DMS153 treated with DMSO at 0.1 percent for 48 hours (cell line): ENCODE data around the gene SPINK2.

ENCODE experiments used
- DNase-seq: peaks from one replicate; lab custom pipeline; 2025; ENCODE audit not compliant: unreplicated experiment; lab: John Stamatoyannopoulos, UW

Gene SPINK2, protein sequence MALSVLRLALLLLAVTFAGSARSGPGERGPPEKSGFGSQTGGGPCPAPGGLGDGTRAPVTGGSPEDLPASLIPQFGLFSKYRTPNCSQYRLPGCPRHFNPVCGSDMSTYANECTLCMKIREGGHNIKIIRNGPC

DNA sequence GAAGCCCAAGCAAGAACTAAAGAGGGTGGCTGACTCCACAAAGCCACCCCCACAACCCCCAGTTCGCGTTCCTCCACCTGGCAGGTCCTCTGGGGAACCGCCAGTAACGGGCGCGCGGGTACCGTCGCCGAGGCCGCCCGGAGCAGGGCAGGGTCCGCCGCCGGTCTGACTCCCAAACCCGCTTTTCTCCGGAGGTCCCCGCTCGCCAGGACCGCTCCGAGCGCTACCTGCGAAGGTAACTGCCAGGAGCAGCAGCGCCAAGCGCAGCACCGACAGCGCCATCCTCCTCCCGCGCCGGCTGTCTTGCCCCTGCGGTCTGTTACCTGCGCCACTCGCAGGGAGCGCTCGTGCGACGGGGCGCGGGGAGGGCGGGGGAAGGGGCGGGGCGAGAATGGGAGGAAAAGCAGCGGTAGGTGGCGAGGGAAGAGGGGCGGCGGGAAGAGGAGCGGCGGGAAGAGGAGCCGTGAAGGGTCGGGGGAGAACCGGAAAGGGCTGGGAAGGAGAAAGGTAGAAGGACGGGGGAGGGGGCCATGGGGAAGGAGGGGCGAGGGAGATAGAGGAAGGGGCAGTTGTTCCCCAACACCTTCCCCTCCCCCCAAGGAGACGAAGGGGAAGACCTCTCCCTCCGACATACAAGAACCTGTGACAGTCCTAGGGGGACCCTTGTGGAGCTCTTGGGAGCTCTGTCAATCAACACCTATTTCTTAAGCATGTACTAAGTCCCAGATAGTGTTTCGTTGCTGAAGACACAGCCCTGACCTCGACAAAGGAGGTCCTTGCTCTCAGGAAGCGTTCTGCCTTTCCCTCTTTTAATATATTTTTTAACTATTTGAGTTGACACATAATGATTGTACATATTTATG, at the start of gene SPINK2:
SPINK2 (minus strand) TSS at position 321 of the 863 bp plus-strand sequence; CDS start at position 282, 39 bp downstream.
- DNase-seq = peak; percentile 12

DNA sequence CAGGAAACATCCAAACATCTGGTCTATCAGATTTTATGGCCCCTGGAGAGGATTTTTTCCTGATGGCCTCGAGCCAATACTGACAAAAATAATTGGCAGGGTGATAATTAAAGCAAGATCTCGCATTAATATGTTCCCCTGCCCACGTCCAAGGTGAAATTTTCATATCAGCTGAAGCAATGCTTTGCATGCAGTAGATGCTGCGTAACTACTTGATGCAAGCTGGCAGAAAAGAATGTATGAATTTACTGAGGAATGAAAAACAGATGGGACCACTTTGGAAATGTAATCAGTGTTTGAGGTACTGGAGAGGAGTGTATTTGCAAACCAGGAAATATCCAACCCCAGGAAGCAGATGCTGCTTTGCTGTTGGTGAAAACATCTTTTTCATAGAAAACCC, 49.4 kb upstream of the SPINK2 start:
- DNase-seq = no peak

DNA sequence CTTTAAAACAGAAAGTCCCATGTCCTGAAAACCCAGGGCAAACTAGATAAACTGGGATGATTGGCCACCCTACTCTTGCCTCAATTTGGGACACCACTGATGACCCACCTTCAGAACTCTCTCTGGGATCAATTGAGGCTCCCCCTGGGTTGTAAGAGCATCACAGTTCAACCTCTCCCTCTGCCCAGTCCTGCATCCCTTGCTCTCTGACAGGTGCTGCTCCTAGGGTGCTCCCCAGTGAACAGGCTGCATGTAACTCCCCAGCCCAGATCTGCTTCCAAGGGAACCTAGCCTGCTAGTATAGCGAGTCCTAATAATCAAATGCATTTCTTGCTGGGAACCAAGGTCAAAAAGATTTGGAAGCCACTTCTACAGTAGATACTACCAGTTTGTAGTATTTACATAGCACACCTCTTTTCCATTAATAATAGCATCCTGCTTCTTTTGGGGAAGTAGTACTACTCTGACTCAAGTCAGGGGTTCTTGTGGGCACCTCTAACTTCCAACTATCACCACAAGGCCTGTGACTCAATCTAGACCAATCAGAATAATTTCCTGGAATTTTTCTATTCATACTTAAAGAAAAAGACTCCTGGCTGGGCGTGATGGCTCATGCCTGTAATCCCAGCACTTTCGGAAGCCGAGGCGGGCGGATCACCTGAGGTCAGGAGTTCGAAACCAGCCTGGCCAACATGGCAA, 42.1 kb upstream of the SPINK2 start:
- DNase-seq = no peak

DNA sequence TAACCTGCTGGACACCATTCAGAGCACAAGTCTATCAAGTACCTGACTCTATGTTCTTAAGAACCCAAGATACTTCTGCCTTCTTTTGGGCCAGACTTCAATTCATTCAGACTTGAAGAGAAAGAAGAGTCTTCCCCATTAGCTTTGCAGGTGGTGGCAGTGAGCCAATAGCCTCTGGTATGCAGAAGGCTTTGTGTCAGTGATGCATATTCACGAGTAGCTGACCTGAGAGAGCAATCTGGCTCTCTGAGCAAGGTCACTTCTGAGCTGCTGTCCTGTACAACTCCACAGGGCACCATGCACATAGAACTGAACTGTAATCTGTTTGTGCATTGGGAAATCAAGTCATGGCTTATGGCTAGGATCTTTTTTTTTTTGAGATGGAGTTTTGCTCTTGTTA, 39.9 kb upstream of the SPINK2 start:
- DNase-seq = no peak

DNA sequence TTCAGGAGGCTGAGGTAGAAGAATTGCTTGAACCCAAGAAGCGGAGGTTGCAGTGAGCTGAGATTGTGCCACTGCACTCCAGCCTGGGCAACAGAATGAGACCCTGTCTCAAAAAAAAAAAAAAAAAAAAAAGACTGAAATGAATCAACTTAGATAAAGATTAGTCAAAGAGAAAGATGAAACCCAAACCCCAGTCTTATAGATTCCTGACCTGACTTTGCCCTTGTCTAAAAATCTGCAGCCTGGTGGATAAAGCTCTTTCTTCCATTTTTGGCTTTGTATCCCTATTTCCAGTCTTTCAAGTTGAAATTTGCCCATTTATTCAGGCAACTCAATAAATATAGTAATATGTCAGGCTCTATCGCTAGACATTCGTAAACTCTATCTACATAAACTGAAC, 39.3 kb upstream of the SPINK2 start:
- DNase-seq = no peak

DNA sequence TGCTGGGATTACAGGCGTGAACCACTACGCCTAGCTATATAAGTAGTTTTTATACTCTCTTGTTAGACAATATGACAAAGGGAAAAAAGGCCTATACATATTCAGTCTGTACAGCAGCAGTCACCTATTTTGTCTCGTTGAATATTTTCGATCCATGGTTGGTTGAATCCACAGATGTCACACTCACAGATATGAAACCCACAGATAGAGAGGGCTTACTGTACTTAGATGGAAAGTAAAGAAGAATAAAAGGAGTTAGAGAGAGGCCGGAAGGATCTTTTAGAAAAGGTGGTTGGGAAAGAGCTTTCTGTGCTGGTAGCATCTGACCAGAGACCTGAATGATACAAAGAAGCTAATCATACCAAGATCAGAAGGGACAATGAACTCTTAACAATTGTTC, 38.3 kb upstream of the SPINK2 start:
- DNase-seq = no peak

DNA sequence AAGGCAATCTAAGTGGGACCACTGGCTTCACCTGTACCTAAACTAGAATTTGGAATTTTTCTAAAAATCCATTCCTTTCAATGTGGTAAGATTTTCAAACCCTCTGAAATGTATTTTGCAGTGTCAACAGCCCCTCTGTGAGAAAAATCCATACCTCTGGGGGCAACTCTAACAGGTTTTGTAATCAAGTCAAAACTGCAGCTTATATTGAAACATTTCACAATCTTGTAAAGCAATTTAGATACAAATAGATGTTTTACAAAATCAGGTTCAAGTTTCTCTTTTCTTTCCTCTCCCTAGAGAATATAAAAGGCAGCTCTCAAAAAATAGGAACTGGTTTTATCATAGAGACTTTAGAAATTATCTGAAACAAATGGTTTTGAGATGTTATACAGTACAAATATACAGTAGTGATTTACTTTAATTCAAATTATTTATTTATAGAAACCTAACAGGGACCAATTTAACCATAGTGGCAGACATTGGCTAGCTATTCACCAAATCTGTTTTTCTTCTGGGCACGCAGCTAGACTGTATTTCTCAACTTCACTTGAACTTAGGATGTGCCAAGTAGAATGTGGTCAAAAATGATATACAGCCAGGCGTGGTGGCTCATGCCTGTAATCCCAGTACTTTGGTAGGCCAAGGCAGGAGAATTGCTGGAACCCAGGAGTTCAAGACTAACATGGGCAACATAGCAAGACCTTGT, 36.3 kb upstream of the SPINK2 start:
- DNase-seq = no peak

DNA sequence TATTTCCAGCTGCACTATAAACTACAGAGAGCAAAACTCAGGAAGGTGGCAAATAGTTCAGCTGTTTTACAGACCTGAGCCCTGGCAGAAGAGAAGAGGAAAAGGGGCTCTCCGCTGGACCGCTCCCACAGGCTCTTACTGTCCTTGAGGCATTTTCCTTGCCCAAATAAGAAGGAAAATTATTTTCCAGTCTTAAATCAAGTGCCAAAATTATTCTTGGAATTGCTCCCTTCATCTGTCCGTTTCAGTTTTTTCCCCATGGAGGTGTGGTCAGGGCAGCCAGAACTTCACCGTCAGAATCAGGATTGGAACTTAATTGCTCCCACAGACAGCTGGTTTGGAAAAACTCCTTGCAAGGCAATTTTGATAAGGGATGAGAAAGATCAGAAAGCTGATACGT, 35.2 kb upstream of the SPINK2 start:
- no peak for DNase-seq

DNA sequence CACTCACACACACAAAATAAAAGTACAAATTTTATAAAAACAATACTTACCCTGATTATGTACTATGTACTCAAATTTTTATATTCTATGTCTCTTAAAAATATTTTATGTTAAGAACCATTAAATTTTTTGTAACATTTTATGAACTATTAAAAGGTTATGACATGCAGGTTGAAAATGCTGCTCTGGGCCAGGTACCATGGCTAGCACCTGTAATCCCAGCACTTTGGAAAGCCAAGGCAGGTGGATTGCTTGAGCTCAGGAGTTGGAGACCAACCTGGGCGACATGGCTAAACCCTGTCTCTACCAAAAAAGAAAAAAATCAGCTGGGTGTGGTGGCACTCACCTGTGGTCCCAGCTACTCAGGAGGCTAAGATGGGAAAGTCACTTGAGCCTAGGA, 29.4 kb upstream of the SPINK2 start:
- no peak for DNase-seq

DNA sequence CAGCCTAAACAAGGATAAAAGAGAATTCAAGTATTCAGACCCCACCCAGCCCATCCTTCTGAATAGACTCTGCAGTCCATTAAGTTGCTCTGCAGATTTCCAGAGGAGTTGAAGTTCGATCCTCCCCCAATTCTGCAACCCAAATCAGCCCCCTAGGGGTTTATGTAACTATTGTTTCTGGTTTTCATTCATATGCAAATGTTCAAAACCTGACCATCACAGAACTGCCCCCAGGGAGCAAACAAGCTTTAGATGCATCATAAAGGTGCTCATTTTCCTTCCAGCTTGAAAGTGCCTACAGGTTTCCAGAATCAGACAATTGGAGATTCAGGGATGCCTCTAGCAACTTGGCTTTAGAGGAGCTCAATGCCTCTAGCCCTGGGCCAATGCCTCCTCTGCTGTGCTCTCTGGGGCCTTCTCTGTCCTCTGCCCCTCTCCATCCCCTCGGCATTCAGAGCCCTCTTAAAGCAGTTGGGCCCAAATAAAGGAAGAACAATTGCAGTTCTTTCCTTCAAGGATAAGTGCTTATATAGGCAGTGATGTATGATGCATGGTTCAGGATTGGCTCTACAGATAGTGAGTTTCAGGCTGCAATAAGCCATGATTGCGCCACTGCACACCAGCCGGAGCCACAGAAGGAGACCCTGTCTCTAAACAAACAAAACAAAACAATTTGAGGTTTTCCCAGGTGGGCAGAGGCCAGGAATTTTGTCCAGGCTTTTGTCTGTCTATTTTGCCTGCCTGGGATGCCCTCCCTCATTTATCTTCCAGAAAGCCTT, 23.5 kb upstream of the SPINK2 start:
- DNase-seq = no peak

DNA sequence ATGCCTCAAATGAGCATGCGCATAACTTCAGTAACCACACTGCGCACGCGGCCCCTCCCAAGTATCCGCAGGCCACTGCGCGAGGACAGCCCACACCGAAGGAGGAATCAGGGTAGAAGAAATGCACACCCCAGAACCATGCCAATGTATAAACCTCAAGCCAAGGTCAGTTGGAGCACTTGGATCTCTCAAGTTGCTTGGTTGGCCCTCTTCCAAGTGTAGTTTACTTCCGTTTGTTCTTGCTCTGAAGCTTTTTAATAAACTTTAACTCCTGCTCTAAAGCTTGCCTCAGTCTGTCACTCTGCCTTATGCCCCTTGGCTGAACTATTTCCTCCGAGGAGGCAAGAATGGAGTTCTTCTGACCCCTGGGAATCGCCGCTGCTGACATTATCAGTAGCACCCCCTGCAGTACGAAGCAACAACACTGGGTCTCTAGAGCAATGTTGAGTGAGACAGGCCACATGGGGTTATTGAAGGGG, 22.0 kb upstream of the SPINK2 start:
- no peak for DNase-seq

DNA sequence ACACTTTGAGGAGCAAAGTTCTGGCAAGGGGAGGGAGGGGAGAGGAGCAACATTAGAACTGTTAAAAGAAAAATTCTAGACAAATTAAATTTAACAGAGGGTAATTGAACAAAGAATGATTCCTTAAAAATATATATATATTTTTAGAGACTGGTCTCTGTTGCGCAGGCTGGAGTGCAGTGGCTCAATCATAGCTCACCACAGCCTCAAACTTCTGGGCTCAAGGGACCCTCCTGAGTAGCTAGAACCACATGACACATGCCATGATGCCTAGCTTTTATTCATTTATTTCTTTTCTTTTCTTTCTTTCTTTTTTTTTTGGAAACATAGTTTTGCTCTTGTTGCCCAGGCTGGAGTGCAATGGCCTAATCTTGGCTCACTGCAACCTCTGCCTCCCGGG, 19.1 kb upstream of the SPINK2 start:
- no peak for DNase-seq

DNA sequence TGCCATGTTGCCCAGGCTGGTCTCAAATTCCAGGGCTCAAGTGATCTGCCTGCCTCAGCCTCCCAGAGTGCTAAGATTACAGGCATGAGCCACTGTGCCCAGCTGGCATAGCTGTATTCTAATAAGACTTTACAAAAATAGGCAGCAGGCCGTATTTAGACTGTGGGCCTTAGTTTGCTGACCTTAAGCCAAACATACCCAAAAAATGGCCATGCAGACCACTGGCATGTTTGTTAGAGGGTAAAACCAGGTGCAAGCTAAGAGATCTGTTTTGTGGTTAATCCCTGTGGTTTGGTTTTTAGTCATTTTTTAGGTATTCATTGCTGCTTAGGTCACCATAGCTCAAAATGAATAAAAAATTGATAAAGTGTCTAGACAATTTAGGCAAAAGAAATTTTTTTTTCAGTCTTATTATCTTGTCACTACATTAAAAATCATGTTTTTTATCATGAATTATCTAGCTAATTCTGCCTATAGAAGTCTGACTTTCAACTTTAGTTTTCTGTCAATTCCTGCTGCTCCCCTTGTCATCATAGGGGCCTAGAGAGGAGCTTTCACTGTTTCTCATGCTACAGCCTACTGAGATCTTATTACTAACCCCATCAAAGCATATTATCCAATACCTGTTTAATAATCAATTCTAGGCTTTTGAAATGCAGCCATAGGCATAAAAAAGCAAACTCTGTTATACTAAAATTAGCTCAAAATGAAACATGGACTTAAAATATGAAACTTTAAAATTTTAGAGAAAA, 7.5 kb upstream of the SPINK2 start:
- DNase-seq = no peak

DNA sequence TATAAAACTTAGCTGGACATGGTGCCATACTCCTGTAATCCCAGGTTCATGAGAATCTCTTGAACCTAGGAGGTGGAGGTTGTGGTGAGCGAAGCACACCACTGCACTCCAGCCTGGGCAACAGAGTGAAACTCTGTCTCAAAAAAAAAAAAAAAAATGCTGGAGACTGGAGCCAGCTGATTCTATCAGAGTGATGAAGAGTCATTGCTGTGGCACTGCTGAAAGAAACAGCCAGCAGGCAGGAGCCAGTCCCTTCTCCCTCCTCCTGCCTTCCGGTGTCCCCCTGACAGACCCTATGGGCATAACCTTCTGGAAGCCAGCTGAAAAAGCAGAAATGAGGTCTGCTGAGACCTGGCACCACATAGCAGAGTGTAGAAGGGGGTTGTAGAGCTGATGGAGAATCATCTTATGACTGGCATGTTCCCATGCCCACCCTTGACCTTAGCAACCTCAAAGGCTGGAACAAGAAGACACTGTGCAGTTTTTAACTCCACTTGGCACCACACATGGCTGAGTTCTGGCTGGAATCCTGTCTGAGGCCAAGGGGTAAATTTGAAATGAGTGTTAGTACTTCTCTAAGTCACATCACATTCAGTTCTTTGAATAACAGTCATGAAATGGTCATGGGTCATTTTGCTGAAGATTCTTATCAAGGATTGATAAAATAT, 2.6 kb upstream of the SPINK2 start:
- DNase-seq = no peak

DNA sequence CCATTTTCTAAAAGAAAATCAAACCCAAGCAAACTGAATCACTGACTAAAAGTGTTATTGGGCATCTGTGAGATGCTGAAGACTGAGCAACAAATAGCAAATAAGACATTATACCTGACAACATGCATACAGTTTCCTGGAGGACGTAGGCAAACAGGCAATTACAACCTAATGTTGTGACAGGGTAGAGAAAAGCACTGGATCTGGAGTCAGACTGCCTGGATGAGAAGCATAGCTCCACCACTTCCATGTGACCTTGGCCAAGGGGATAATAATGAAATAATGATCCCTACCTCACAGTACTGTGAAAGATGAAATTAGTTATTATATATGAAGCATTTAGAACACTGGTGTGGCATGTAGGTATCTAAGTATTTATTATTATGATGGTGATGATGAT, 2.7 kb downstream of the SPINK2 start:
- DNase-seq = no peak

DNA sequence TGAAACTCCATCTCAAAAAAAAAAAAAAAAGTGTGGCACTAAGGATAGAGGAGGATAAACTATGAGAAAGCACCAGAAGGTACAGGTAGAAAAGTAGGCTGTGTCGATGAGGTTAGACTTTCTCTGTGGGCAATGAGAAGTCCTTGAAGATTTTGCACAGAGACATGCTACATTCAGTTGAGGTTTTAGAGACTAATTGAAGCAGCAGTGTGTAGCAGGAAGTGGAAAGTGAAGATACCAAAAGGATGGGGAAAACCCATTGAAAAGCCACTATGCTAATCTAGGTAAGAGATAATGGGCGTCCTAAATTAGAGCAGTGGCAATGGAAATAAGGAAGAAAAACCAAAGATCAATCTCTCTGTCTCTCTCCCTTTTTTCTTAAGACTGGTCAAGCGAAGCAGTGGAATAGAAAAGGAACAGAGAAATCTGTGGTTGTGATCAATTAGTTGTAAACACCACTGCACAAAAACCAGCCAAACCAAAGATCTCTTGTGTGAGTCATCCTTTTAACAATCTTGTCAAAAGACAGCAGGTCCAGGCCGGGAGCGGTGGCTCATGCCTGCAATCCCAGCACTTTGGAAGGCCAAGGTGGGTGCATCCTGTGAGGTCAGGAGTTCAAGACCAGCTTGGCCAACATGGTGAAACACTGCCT, 3.5 kb downstream of the SPINK2 start:
- DNase-seq = no peak

DNA sequence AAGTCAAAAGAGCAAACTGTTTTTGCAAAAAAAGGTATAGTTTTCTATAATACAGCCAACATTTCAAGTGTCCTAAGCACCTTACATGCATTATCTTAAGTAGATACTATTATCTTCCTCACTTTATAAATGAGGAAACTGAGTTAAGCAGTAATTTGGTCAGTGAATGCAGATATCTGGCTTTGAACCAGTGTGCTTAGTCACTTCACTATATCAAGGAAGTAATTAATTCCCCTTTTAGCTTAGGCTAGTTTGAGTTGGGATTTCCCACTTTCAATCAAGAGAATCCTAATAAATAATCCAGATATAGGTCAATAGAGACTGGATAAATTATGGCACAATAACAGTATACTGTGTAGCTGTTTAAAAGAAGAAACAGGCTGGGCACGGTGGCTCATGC, 14.8 kb downstream of the SPINK2 start:
- DNase-seq = no peak

DNA sequence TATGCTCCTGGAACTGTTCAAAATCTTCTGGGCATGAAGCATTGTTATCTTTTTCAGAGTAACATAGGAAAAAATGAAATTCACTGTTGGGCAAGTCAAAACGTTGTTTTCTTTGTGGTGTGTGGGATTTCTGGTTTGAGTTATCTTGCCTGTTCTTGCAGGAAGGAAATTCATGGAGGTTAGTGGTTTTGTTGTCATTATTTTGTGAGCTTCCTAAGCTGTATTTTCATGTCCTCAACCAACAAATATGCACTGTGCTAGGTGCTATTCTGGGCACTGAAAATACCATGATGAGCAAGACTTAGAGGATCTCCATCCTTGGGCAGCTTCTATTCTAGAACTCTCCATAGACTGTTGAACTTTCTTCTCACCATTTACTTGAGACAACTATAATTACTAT, 16.9 kb downstream of the SPINK2 start:
- DNase-seq = no peak

DNA sequence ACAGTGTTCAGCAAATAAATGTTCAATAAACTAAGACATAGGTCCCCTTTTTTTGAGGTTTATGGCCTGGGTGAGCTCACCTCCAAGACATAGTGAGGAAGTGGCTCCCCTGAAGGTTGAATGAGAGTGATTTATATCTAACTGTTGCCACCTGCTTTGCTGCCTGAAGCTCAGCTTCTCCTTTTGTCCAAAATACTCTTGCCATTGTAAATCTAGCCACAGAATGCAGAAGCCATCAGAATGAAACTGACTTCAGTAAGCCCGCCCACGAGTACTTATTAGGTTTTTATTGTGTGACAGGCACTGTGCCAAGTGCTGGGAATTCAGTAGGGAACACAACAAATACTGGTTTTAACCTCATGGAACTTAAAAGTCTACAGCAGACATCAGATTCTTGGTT, 18.0 kb downstream of the SPINK2 start:
- DNase-seq = no peak
